ENCODE data around the gene KIF5A. TPM values are rescaled to one million over a fixed set of nuclear protein-coding genes. Genes with fewer than 3 reads are reported as not detected.

The KIF5A gene
- total RNA-seq, 1 donor from 2014 or later: 0.08 TPM

DNA sequence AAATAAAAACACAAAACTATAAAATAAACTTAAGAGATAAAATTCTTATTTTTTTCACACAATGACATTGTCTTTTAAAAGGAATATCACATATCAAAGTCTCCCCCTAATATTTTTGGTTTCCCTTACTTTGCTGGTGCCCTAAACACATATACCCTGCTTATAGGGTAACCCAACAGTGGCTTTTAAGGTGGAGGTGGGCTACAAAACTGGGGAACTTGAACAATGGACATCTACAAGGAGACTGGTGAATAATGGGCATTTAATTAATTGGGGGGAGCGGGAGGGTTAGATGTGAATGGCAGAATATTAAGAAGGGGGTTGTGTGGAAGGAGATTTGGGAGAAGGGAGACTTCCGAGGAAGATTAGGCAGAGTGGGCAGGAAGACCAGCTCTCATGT, 73.5 kb downstream of the KIF5A start:
- TF ChIP-seq CTCF (IDR thresholded peaks at IDR 0.05; ENCODE audit: borderline replicate concordance): no peak
- peaks cover 95% of the 10 kb centered on the region for H3K27me3 ChIP-seq (ENCODE audit: low read depth)
- peaks cover 45% of the 10 kb centered on the region for H3K4me1 ChIP-seq
- H3K9me3 ChIP-seq (replicated peaks): no peaks in the 10 kb centered on the region
- DNase-seq: no peak
- intact Hi-C loops (cut with micrococcal nuclease): loop anchor here (5.0 kb wide), 1 partner anchor 41 kb away; no protein-coding TSS in a partner anchor
- no peak overlapping the region for H3K4me3 ChIP-seq
- peaks cover 9% of the 10 kb centered on the region for H3K36me3 ChIP-seq
- no peak overlapping the region for H3K27ac ChIP-seq (replicated peaks)

GRCh38 chr12:57623811-57624390, 74.1 kb downstream of the KIF5A start:
- peaks cover 100% of the 10 kb centered on the region for H3K27me3 ChIP-seq (ENCODE audit: low read depth)

DNA sequence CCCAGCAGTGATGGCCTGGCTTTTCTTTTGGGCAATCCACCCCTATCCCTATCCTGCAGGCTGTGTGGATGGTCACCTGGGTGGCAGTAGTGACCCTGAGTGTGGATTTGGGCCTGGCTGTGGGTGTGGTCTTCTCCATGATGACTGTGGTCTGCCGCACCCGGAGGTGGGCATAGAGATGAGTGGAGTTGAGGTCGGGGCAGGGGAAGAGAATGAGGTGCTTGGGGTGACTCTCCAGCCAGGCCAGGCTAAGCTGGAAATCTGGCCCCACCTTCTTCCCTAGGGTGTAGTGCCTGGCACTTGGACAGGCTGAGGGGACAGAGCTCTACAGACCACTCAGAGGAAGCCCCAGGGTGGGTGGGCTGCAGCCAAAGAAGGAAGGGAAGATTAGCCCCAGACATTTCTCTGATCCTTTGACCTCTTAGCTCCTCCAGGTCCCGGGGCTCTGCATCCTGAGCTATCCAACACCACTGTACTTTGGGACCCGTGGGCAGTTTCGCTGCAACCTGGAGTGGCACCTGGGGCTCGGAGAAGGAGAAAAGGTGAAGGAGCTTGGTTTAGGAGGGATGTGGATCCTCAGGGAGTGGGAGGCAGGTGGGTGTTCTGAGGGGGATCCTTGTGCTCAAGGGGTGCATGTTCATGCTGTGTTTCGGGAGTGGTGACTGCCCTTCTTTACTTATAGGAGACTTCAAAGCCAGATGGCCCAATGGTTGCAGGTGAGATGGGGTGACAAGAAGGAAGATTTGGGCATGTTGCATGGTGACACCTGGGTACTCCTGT, 74.8 kb downstream of the KIF5A start:
- intact Hi-C loops (cut with micrococcal nuclease): loop anchor here (5.0 kb wide), 1 partner anchor 42 kb away; no protein-coding TSS in a partner anchor

More at GRCh38 chr12:57623811-57624390, 74.1 kb downstream of the KIF5A start:
- peaks cover 9% of the 10 kb centered on the region for H3K36me3 ChIP-seq
- DNase-seq: no peak
- H3K27ac ChIP-seq (replicated peaks): no peak overlapping the region
- TF ChIP-seq CTCF (IDR thresholded peaks at IDR 0.05; ENCODE audit: borderline replicate concordance): no peak
- H3K4me1 ChIP-seq: peaks cover 40% of the 10 kb centered on the region
- H3K4me3 ChIP-seq: no peak overlapping the region
- intact Hi-C loops (cut with micrococcal nuclease): loop anchor here (5.0 kb wide), 1 partner anchor 42 kb away; no protein-coding TSS in a partner anchor
- H3K9me3 ChIP-seq (replicated peaks): no peaks in the 10 kb centered on the region

GRCh38 chr12:57625261-57626032, 75.6 kb downstream of the KIF5A start:
- peaks cover 91% of the 10 kb centered on the region for H3K27me3 ChIP-seq (ENCODE audit: low read depth)
- DNase-seq: no peak
- H3K4me1 ChIP-seq: peaks cover 27% of the 10 kb centered on the region
- no peaks in the 10 kb centered on the region for H3K9me3 ChIP-seq (replicated peaks)
- no peak overlapping the region for H3K27ac ChIP-seq (replicated peaks)
- peaks cover 9% of the 10 kb centered on the region for H3K36me3 ChIP-seq
- intact Hi-C loops (cut with micrococcal nuclease): no loop called here
- no peak overlapping the region for H3K4me3 ChIP-seq
- no peak for TF ChIP-seq CTCF (IDR thresholded peaks at IDR 0.05; ENCODE audit: borderline replicate concordance)

More for the DNA sequence above, 74.8 kb downstream of the KIF5A start:
- no peak for TF ChIP-seq CTCF (IDR thresholded peaks at IDR 0.05; ENCODE audit: borderline replicate concordance)
- Histone ChIP-seq H3K9me3 (replicated peaks) (no peaks in the 10 kb centered on the region), H3K4me3 (no peak overlapping the region), H3K4me1 (peaks cover 35% of the 10 kb centered on the region), H3K36me3 (peaks cover 9% of the 10 kb centered on the region), H3K27ac (replicated peaks) (no peak overlapping the region), H3K27me3 (ENCODE audit: low read depth) (peaks cover 100% of the 10 kb centered on the region)
- no peak for DNase-seq

- H3K9me3 ChIP-seq (replicated peaks): no peaks in the 10 kb centered on the region
- intact Hi-C loops (cut with micrococcal nuclease): no loop called here
- H3K4me1 ChIP-seq: peaks cover 18% of the 10 kb centered on the region
- no peak for TF ChIP-seq CTCF (IDR thresholded peaks at IDR 0.05; ENCODE audit: borderline replicate concordance)
- H3K4me3 ChIP-seq: no peak overlapping the region
- no peak for DNase-seq
- peaks cover 91% of the 10 kb centered on the region for H3K27me3 ChIP-seq (ENCODE audit: low read depth)
- peaks cover 9% of the 10 kb centered on the region for H3K36me3 ChIP-seq
- H3K27ac ChIP-seq (replicated peaks): no peak overlapping the region
Observed at GRCh38 chr12:57626111-57626920, 76.5 kb downstream of the KIF5A start.
